Stimulated activated CD4-positive, alpha-beta T cell treated with anti-CD3 and anti-CD28 coated beads, Interleukin-4, amount 100 ng/mL, for 48 hours (primary cell): ENCODE results near the gene ZXDC.

ENCODE experiments used
- DNase-seq, 2 donors: peaks; one replicate each; pipeline ENCODE4 v3.0.0-alpha.2; 2020; ENCODE audit warnings: low read depth in 2 of 2

The ZXDC gene

DNA sequence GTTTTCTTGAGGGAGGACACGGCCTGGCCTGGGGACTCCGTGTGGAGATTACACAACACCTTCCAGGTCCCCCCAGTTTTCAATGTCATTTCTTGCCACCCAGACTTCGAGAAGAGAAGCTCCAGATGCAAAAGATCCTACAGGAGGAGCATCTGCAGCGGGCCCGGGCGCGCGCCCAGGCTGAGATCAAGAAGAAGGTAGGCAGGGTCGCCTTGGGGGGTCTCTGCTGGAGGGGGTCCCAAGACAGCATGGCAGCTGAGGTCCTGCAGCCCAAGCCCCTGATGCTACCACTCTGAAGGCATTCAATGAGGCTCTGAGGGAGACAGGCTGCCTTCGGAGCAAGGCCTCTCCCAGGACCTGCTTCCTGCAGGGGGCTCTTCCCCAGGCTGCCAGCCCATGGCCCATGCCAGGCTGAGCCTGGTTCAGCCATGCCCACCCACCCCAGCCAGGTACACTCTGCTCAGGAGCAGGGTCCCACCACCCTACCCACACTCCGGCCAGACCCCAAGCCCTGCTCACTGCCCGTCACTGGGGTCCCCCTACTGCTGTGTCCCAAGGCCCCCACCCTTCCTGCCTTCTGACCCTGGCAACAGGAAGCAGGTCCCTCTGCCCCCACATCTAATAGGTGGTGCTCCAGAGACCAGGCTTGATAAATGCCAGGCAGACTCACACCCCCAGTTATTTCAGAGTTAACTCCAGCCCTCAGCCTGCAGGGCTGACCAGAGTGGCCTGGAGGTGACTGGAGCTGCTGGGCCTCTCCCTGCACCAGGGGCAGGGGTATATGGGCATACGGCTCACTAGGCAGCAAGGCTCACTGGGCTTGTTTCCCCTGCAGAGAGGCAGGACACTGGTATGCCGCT lies 40.0 kb downstream of the ZXDC start:
- DNase-seq, result no peak

DNA sequence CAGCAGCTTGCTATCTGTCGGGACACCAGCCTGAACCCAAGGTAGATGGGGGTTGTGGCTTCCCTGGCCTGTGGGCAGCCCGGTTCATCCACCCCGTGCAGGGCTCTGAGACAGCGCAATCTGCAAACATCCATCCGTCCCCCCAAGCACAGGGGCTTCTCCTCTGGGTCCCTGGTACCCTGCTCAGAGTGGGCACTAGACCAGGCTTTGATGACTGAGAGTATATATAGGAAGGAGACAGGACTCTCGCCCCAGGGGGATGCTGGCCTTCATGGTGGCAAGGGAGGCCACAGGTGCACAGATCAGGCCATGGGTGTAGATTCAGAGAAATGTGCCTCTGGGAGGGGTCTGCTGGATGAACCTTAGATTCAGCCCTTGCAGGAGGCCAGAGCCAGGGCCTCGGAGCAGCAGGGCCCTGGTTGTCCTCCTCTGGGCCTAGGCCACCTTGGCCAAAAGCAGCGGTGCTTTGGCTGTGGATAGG lies 40.7 kb downstream of the ZXDC start:
- DNase-seq, result no peak

DNA sequence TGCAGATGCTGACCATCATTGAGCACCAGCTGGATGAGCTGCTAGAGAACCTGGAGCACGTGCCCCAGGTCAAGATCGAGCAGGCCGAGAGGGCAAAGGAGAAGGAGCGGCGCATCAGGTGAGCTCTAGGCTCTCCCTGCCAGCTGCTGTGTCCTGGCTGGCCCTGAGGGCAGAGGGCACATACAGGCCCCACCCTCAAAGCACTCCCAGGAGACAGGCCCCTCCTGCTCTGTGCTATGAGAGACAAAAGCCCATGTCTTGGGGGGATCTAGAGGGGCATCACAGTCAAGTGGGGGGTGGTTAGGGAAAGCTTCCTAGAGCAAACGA lies 41.5 kb downstream of the ZXDC start:
- DNase-seq, result no peak

DNA sequence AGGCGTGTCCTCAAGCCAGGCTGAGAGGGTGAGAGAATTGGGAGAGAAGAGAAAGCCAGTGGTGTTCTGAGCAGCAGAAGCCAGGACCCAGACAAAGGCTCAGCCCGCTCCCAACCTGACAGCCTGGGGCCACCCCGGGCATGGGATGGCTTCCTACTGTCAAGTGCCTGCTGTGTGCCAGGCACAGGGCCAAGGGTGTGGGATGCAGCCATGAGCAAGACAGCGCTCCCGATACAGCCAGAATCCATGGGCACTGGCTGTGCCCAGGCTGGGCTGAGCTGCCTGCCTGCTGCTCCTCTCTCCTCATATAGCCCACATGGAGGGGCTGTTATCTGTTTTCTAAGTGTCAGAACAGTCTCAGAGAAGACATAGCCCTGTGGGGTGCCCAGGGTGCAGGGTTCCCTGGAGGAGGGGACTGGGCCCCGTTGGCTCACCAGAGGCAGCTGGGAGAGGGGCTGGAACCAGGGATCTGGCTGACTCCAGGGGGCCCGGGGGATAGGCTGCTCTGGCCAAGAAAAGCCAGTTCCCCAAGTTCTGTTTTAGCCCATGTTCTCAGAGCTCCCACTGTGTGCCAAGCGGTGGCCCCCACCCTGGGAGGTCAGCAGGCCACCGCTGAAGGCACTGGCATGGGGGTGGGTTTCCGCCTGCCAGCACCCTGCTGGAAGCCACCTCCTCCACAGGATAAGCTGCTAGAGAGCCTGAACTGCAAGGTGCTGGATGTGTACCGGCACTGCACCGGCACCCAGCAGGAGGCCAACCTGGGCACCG lies 42.0 kb downstream of the ZXDC start:
- no peak for DNase-seq

DNA sequence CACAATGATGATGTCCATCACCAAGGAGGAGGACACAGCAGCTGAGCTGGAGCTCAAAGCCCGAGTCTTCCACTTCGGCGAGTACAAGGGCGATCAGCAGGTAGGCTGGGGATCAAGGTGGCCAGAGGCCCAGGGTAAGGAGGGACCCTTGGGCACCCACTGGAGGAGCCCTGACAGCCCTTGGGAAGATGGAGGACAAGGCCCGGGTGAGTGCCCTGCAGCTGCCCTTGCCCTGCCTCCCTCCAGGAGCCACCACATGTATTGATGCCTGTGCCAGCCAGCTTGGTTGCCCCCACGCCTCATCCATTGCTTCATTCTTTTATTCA lies 42.6 kb downstream of the ZXDC start:
- no peak for DNase-seq

DNA sequence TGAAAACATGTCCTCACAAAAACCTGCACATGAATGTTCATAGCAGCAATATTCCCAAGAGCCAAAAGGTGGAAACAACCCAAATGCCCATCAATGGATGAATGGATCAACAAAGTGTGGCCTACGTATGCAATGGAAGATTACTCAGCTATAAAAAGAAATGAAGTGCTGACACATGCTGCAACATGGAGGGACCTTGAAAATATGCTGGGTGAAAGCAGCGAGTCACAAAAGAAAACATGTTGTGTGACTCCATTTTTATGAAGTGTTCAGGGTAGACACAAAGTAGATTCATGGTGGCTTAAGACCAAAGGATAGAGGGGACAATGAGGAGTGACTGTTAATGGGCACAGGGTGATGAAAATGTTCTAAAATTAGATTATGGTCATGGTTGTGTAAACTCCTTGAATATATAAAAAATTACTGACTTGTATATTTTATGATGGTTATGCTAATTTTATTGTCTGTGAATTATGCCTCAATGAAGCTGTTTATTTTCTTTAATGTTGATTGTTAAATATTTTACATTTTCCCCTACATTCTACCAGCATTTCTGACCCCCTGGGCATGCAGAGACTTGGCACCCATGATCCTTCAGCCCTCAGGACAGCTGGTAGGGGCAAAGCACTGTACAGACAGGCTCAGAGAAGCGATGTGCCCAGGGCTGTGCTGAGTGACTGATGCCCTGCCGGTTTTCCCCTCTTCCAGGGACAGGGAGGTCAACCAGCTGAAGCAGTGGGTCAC lies 43.2 kb downstream of the ZXDC start:
- no peak for DNase-seq

DNA sequence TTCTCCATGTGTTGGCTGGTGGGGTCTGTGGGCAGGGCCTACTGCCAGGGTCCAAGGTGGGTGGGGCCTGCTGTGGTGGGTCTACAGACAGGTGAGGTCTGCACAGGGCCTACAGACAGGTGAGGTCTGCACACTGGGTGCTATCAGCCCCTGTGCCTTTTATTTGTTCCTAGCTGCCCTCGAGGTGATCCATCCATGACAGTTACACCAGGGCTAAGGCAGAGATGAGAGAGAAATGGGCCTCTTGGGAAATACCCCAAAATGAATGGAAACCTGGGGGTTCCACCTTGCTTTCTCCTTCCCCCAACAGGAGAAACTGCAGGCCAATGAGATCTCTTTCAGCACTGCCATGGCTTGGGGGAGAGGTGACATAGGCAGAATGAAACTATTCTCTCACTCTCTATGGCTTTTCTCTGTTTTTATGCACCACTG lies 44.6 kb downstream of the ZXDC start:
- no peak for DNase-seq

DNA sequence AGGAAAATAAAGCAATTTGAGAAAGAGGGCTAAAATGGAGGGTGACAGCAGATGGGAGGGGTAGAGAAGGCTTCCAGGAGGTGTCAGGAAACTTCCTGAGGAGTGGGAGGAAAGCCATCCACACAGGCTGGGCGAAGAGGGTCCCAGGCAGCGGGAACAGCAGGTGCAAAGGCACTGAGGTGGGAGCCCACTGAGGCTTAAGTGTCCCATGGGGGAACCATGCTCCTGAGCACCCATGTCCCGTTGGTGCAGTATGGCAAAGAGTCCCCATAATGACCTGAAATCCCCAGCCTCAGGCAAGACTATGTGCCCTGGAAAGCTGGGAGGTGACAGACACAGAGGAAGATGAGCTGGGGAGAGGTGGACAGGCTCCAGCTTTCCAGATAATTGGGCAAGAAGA lies 50.9 kb downstream of the ZXDC start:
- DNase-seq, result no peak

DNA sequence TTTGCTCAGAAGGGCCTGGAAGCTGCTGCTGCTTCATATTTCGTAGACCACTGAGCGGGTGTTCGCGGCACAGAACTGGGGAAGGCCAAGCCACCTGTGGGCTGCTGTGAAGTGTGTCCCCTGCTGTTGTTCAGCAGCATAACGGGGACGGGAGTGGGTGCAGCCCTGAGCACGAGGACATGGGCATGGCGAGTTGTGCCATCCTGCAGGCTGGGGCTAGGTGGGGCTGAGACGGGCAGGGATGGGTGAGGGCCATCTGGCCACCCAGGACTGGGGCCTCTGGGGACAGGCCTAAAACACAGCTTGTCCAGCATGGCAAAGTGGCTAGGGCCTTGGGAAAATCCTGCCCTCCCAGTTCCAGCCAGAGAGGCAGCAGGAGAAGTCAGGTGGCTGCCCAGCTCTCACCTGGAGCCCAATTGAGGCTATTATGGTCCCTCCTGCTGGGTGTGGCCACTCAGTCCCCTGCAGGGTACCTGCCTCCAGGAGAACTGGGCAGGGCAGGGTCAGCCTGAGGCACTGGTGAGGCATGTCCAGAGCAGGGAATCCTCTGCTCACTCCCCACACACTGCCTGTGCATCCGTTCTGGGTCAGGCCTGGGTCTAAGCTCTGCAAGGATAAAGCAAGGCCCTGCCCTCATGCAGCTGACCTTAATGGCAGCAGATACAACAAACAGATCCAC lies 51.5 kb downstream of the ZXDC start:
- DNase-seq, result no peak

DNA sequence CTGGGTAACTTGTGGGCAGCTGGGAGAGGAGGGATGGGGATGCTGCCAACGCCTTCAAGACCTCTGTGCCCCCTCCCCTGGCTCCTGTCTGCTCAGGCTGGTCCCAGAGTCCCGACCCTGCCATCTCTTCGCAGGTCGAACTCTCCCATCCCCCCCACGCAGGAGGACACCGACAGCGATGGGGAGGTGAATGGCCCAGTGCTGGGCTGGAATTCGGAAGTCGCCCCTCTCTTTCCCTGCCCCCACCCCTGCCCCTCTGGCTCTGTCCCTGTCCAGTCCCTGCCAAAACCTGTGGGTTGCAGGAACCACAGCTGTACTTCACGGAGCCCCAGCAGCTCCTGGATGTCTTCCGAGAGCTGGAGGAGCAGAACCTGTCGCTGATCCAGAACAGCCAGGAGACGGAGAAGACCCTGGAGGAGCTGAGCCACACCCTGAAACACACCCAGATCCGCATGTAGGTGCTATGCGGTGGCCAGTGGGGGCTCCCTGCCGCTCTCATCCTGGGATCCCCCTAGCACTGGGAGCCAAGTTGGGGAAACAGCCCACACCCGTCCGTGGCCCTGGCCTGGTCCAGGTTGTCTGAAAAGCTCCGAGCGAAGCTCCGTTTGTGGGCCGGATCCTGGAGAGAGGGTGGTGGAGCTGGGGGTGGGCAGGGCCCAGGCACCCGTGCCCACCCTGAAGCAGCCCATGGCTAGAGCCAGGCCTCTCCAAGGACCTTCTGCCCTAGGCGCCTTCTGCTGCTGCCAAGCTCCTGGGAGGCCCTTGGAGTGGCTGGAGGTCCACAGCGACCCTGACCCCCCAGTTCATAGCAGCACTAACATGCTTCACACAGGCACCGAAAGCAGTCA lies 52.3 kb downstream of the ZXDC start:
- DNase-seq, result no peak

DNA sequence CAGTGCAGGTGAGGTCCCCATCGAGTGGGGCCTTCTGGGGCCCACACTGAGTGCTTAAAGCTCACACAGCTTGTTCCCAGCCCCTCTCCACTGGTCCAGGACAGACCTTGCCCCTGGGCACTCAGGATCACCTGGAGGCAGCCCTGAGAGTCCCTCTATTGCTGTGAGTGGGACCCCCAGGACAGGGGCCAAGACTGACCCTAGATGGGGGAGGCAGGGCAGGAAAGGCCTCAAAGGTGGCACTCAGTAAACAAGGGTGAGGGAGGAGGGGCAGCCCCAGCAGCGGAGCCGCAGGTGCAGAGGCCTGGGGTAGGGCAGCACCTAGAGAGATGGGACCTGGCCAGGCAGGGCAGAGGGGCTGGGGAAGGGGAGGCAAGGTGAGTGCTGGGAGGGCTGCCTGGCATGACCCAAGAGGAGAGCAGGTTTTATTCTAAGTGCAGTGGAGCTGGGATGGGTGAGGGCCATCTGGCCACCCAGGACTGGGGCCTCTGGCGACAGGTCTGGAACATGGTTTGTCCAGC lies 53.1 kb downstream of the ZXDC start:
- no peak for DNase-seq

DNA sequence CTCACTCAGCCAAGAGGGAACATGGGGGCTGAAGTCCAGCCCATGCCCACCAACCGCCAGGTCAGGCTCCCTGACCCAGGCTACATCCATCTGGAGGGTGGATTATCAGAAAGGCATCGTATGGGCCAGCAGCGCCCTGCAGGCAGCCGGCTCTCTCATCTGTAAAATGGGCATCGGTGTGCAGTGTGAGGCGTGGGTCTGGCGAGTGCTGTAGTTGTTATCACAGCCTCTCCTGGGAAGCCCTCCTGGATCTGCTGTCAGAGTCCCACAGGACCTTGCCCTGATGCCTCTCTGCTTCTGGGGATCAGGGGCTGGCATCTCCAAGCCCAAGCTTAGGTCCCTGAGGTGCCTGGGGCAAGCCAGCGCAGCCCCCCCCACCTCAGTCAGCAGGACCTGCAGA lies 53.6 kb downstream of the ZXDC start:
- DNase-seq, result no peak

DNA sequence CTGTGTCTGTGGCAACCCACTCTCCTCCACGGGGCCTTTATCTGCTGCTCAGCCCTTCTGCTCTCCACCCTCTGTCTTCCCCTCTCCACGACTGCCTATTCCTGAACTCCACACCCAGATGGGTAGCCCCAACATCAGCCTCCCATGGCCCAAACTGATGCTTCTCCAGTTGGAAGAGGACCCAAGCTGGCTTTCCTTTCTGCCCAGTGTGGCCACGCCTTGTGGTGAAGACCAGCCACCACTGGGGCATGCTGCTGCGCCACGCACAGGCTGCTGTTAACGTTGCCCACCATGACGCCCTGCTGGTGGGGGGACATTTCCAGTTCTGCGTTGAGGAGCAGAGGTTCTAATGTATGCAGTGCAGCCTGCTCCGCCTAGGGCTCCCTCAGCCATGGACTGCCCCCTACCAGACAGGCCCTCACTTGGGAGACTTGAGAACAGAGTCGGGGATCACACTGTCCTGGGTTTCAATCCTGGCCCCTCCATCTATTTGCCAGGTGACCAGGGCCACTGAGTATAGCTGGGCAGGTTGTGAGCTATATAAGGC lies 54.0 kb downstream of the ZXDC start:
- DNase-seq, result no peak

DNA sequence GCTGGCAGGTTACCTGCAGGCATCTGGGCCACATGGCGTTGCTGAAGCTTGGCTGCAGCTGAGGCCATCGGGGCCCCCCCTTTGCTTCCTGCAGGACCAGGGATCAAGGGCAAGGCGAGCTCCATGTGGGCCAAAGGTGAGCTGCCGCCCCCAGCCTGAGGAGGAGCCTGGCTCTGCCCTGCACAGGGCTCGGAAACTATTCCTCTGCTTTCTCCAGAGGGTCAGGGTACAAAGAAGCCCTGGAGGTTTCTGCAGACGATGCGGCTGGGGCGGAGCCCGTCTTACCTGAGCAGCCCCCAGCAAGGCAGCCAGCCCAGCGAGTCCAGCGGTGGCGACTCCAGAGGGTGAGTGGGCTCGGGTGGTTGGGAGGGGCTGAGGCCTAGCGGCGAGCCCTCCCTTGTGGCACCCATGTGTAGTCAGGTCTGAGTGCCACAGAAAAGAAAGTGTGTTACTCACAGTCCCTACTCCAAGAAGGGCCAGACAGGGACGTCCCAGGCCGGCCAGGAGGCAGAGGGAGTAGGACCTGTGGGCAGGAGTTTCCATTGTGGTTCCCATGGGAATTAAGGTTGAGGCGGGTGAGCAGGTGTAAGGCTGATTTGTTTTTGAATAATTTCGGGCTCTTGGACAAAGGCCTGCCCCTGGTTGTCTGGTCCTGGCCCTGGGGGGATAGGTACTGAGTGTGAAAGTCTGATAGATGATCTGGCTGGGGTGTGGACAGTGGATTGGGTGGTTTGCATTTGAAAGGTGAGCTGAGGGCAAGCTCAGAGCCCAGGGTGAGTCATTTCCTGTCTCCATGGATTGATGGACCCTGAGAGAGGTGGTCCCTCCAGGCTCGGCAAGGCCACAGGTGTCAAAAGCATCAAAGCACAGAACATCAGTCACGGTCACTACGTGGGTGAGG lies 55.6 kb downstream of the ZXDC start:
- DNase-seq, result no peak

DNA sequence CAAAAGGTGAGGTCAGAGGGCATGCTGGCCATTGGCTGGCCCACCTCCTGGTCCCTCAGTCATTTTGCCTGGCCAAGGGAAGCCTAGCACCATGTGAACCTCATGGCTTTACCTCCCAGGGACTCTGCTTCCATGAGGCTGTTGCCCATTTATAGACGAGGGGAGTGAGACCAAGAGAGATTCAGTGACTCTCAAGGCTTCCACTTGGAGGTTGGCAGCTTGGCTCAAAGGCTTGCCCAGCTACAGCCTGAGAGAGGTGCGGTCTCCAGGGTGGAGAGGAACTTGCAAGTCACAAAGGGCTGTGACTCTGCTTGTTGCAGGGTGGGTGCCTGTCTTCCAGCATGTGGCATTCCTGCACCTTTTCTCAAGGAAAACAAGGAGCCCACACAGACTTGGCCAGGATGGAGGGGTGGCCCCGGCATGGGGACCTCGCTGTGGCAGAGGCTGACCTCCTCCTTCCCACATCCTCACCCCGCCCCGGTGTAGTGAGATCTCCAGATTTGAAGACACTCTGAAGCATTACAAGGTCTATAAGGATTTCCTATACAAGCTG lies 56.5 kb downstream of the ZXDC start:
- no peak for DNase-seq

DNA sequence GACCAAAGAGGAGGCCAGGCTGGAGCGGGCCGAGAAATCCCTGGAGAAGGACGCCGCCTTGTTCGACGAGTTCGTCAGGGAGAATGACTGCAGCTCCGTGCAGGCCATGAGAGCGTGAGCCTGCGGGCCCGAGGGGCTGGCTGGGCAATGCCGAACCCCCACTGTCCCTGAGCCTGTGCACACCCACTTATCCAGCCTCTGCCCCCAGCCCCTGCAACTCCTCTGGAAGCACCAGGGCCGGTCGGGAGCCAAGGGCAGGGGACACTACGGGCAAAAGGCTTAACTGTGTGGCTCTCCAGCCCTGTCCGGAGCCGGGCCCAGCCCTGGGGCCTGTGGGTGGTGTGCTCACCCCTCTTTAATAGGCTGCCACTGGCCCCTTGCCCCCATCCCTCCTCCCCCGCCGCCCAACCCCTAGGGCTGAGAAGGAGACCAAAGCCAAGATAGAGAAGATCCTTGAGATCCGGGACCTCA lies 57.0 kb downstream of the ZXDC start:
- DNase-seq, result no peak

DNA sequence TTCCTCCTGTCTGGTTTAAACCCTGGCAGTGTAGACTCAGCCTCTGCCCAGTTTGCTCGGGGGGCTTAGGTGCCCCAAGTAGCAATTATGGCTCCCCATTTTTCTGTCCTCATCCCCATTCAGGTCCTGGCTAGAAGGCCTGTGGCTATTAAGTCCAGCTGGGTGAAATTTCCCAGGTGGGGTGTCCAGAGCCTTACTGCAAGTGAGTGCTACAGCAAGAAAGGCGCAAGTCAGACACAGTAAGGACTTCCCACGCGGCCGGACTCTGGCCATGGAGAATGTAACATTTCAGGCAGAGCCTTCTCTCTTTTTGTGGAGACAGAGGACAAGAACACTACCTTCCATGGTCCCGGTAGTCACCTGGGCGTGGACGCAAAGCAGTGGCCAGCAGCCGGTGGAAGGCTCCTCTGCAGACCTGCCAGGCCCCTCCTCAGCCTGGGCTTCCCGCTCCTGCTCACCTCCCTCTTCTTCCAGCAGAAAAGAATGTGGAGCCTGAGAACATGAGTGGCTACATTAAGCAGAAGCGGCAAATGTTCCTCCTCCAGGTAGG lies 57.6 kb downstream of the ZXDC start:
- no peak for DNase-seq

DNA sequence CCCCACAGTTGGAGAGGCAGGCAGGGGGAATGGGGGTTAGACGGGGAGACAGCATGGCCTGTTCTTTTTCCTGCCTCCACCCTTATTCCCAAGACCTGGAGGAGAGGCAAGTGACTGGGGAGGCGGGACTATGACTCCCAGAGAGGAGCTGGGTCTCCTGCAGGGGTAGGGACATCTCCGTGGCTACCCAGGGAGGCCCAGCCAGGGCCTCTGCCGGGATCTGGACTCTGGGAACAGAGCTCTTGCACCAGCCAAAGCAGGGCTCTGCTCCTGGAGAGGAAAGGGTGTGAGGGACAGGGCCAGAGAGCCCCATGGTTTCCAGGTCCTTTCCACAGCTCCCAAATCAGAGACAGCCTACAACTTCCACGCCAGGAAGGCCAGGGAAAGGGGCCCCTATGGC lies 58.2 kb downstream of the ZXDC start:
- no peak for DNase-seq

DNA sequence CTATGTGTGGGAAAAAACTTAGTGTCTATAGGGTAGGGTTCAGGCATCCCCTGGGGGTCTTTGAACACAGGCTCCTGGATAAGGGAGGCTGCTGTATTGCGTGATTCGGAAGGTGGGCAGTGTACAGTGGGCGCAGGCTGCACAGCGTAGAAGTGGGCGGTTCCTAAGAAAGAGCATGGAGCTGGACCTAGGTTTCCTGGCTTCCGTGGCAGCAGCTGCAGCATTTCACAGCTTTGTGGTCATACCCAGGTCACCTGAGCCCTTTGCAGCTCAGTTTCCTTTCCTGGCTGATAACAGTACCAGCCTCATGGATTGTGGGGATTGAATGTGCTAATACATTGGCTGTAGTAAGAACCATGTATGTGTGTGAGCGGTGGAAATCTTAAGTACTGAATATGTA lies 58.7 kb downstream of the ZXDC start:
- no peak for DNase-seq
